Measurements from ENCODE around the gene HOXA4.

Gene HOXA4

DNA sequence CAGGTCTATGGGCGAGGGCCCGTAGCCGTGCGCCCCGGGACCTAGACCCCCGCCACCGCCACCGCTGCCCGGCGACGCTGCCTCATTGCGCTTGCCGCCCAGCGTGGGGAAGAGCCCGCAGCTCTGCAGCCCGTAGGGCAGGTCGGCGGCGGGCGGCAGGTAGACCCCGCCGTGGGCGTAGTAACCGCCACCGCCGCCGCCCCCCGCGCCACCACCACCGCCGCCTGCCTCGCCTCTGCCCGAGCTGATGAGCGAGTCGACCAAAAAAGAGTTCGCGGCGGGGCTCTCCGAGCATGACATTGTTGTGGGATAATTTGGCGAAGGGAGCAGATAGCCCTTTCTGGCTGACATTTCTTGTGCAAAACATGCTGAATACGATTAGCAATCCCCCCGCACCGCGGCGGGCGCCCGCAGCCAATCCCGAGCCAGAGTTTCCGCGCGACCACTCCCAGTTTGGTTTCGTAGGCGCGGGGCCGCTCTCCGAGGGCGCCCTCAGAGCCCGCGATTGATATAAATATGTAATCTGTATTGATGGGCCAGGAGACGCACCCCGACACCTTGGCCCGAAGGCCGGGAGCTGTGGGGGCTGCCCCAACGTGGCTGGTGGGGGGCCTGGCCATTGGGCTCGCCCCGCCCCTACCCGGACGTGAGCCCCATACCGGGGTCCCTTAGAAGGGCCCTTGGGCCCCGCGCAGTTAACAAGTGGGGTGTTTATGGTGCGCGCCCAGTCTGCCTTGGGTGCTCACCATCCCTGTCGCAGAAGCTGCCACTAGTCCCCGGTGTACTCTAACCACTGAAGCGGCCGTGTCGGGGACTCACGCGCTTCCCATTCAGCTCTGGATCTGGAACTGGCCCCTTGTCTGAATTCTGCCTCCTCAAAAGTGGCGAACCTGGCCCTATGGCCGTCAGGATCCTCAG is 43.7 kb upstream of the HOXA4 start, which contains the start of gene HOXA10:
Gene HOXA10, minus strand, starts transcription at position 365 of the 918 bp plus-strand sequence. Its CDS starts 14 bp downstream, at position 351.
- peaks cover 100% of the 10 kb centered on the region for H3K27me3 ChIP-seq (ENCODE audit: control insufficient read depth, insufficient read depth, low read length)
- H3K9ac ChIP-seq (ENCODE audit: low read depth, low read length), result no peak within 1 kb of the TSS
- H3K4me1 ChIP-seq (ENCODE audit: control insufficient read depth, insufficient read depth, low read length), result no peaks in the 10 kb centered on the region
- H3K4me3 ChIP-seq (ENCODE audit: low read depth, low read length), result no peak within 1 kb of the TSS
- H3K9me3 ChIP-seq (ENCODE audit: control insufficient read depth, insufficient read depth, low read length), result no peaks in the 10 kb centered on the region
- no peaks in the 10 kb centered on the region for H3K36me3 ChIP-seq (ENCODE audit: control insufficient read depth, insufficient read depth, low read length)
- no peak within 1 kb of the TSS for H3K27ac ChIP-seq (ENCODE audit: low read depth, low read length)

GRCh38 chr7:27173511-27173955 is 43.0 kb upstream of the HOXA4 start:
- Histone ChIP-seq H3K27me3 (ENCODE audit: control insufficient read depth, insufficient read depth, low read length) (peaks cover 100% of the 10 kb centered on the region), H3K4me3 (ENCODE audit: low read depth, low read length) (no peak overlapping the region)

DNA sequence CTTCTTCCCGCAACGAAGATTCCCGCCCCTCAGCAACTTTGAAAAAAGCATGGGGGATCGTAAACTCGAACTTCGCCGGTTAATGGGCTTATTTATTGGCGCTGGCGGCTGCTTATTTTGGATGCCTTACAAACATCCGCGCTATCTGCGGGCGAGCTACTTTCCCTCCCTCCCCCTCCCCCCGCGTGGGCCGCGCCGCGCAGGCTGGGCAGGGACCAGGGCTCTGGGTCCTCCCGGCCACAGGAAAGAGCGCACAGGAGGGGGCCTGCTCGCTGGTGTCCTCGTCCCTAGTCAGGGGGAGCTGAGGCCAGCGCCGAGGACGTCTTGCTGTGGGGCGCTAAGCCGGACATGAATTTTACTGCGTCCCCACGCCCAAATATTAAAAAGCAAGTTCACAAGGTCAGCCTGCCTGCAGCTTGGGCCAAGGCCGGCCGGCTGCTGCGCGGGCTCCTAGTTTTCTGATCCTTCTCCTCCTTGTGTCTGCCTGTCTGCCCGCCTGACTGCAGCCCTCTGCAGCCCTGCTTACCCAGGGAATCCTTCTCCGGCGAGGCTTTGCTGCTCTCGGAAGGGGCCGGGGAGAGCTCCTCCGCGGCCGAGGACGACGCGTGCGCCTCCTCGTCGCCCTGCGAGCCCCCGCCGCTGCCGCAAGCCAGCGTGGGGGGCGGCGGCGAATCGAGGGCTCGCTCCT is 42.4 kb upstream of the HOXA4 start:
- no peaks in the 10 kb centered on the region for H3K4me1 ChIP-seq (ENCODE audit: control insufficient read depth, insufficient read depth, low read length)
- peaks cover 100% of the 10 kb centered on the region for H3K27me3 ChIP-seq (ENCODE audit: control insufficient read depth, insufficient read depth, low read length)
- H3K27ac ChIP-seq (ENCODE audit: low read depth, low read length), result no peak overlapping the region
- H3K4me3 ChIP-seq (ENCODE audit: low read depth, low read length), result no peak overlapping the region
- no peaks in the 10 kb centered on the region for H3K36me3 ChIP-seq (ENCODE audit: control insufficient read depth, insufficient read depth, low read length)
- no peaks in the 10 kb centered on the region for H3K9me3 ChIP-seq (ENCODE audit: control insufficient read depth, insufficient read depth, low read length)
- H3K9ac ChIP-seq (ENCODE audit: low read depth, low read length), result no peak overlapping the region

More at GRCh38 chr7:27173511-27173955, 43.0 kb upstream of the HOXA4 start:
- Histone ChIP-seq H3K9me3 (ENCODE audit: control insufficient read depth, insufficient read depth, low read length) (no peaks in the 10 kb centered on the region), H3K36me3 (ENCODE audit: control insufficient read depth, insufficient read depth, low read length) (no peaks in the 10 kb centered on the region), H3K27ac (ENCODE audit: low read depth, low read length) (no peak overlapping the region), H3K9ac (ENCODE audit: low read depth, low read length) (no peak overlapping the region), H3K4me1 (ENCODE audit: control insufficient read depth, insufficient read depth, low read length) (no peaks in the 10 kb centered on the region)

- H3K27me3 ChIP-seq (ENCODE audit: control insufficient read depth, insufficient read depth, low read length), result peaks cover 100% of the 10 kb centered on the region
- no peak overlapping the region for H3K4me3 ChIP-seq (ENCODE audit: low read depth, low read length)
These were observed 41.8 kb upstream of the HOXA4 start for GRCh38 chr7:27172315-27172774.

DNA sequence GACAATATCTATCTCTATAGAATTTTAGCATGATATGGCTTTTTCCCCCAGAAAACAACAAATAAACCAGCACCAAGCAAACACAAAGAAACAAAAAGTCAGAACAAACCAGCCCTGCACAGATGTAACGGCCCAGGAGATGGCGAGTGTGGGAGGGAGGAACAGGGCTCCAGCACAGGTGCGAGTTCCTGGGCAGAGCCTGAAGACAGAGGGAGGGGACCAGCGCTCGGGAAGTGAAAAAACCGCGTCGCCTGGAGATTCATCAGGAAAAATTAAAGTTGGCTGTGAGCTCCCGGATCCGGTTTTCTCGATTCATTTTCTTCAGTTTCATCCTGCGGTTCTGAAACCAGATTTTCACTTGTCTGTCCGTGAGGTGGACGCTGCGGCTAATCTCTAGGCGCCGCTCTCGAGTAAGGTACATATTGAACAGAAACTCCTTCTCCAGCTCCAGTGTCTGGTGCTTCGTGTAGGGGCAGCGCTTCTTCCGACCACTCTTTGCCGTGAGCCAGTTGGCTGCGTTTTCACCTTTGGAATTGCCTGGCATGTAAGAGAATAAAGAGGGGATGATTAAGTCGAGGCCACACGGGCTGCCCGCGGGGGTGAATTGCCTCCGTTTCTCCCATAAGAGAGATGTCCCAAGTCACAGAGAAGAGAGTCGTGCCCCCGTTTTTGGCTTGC is 41.2 kb upstream of the HOXA4 start:
- no peak overlapping the region for H3K4me3 ChIP-seq (ENCODE audit: low read depth, low read length)

More at GRCh38 chr7:27172315-27172774, 41.8 kb upstream of the HOXA4 start:
- H3K9me3 ChIP-seq (ENCODE audit: control insufficient read depth, insufficient read depth, low read length), result no peaks in the 10 kb centered on the region
- H3K4me1 ChIP-seq (ENCODE audit: control insufficient read depth, insufficient read depth, low read length), result no peaks in the 10 kb centered on the region
- H3K36me3 ChIP-seq (ENCODE audit: control insufficient read depth, insufficient read depth, low read length), result no peaks in the 10 kb centered on the region
- no peak overlapping the region for H3K9ac ChIP-seq (ENCODE audit: low read depth, low read length)
- no peak overlapping the region for H3K27ac ChIP-seq (ENCODE audit: low read depth, low read length)

GRCh38 chr7:27171325-27171636 is 40.7 kb upstream of the HOXA4 start:
- no peaks in the 10 kb centered on the region for H3K4me1 ChIP-seq (ENCODE audit: control insufficient read depth, insufficient read depth, low read length)
- H3K9ac ChIP-seq (ENCODE audit: low read depth, low read length), result no peak overlapping the region
- no peaks in the 10 kb centered on the region for H3K9me3 ChIP-seq (ENCODE audit: control insufficient read depth, insufficient read depth, low read length)
- no peaks in the 10 kb centered on the region for H3K36me3 ChIP-seq (ENCODE audit: control insufficient read depth, insufficient read depth, low read length)
- no peak overlapping the region for H3K27ac ChIP-seq (ENCODE audit: low read depth, low read length)
- H3K4me3 ChIP-seq (ENCODE audit: low read depth, low read length), result no peak overlapping the region
- H3K27me3 ChIP-seq (ENCODE audit: control insufficient read depth, insufficient read depth, low read length), result peaks cover 100% of the 10 kb centered on the region

More for the DNA sequence above, 41.2 kb upstream of the HOXA4 start:
- no peak overlapping the region for H3K9ac ChIP-seq (ENCODE audit: low read depth, low read length)
- H3K27ac ChIP-seq (ENCODE audit: low read depth, low read length), result no peak overlapping the region
- no peaks in the 10 kb centered on the region for H3K4me1 ChIP-seq (ENCODE audit: control insufficient read depth, insufficient read depth, low read length)
- H3K36me3 ChIP-seq (ENCODE audit: control insufficient read depth, insufficient read depth, low read length), result no peaks in the 10 kb centered on the region
- H3K9me3 ChIP-seq (ENCODE audit: control insufficient read depth, insufficient read depth, low read length), result no peaks in the 10 kb centered on the region
- peaks cover 100% of the 10 kb centered on the region for H3K27me3 ChIP-seq (ENCODE audit: control insufficient read depth, insufficient read depth, low read length)

- H3K9me3 ChIP-seq (ENCODE audit: control insufficient read depth, insufficient read depth, low read length), result no peaks in the 10 kb centered on the region
- H3K9ac ChIP-seq (ENCODE audit: low read depth, low read length), result no peak overlapping the region
- H3K4me3 ChIP-seq (ENCODE audit: low read depth, low read length), result no peak overlapping the region
- H3K27me3 ChIP-seq (ENCODE audit: control insufficient read depth, insufficient read depth, low read length), result peaks cover 100% of the 10 kb centered on the region
- H3K27ac ChIP-seq (ENCODE audit: low read depth, low read length), result no peak overlapping the region
- H3K4me1 ChIP-seq (ENCODE audit: control insufficient read depth, insufficient read depth, low read length), result no peaks in the 10 kb centered on the region
- no peaks in the 10 kb centered on the region for H3K36me3 ChIP-seq (ENCODE audit: control insufficient read depth, insufficient read depth, low read length)
These were observed 40.1 kb upstream of the HOXA4 start for GRCh38 chr7:27170426-27171324.

- H3K4me3 ChIP-seq (ENCODE audit: low read depth, low read length), result no peak overlapping the region
- H3K27ac ChIP-seq (ENCODE audit: low read depth, low read length), result no peak overlapping the region
- no peaks in the 10 kb centered on the region for H3K36me3 ChIP-seq (ENCODE audit: control insufficient read depth, insufficient read depth, low read length)
- peaks cover 100% of the 10 kb centered on the region for H3K27me3 ChIP-seq (ENCODE audit: control insufficient read depth, insufficient read depth, low read length)
- no peaks in the 10 kb centered on the region for H3K4me1 ChIP-seq (ENCODE audit: control insufficient read depth, insufficient read depth, low read length)
- H3K9me3 ChIP-seq (ENCODE audit: control insufficient read depth, insufficient read depth, low read length), result no peaks in the 10 kb centered on the region
- H3K9ac ChIP-seq (ENCODE audit: low read depth, low read length), result no peak overlapping the region
These were observed 39.3 kb upstream of the HOXA4 start for GRCh38 chr7:27169658-27170425.

- no peak overlapping the region for H3K4me3 ChIP-seq (ENCODE audit: low read depth, low read length)
- H3K9ac ChIP-seq (ENCODE audit: low read depth, low read length), result no peak overlapping the region
- peaks cover 100% of the 10 kb centered on the region for H3K27me3 ChIP-seq (ENCODE audit: control insufficient read depth, insufficient read depth, low read length)
- no peak overlapping the region for H3K27ac ChIP-seq (ENCODE audit: low read depth, low read length)
- no peaks in the 10 kb centered on the region for H3K9me3 ChIP-seq (ENCODE audit: control insufficient read depth, insufficient read depth, low read length)
- H3K36me3 ChIP-seq (ENCODE audit: control insufficient read depth, insufficient read depth, low read length), result no peaks in the 10 kb centered on the region
- no peaks in the 10 kb centered on the region for H3K4me1 ChIP-seq (ENCODE audit: control insufficient read depth, insufficient read depth, low read length)
These were observed 37.8 kb upstream of the HOXA4 start for GRCh38 chr7:27168265-27168947.
